ENCODE data around the gene CSKMT. TPM values are rescaled to one million over a fixed set of nuclear protein-coding genes. Genes with fewer than 3 reads are reported as not detected.

The CSKMT gene
- total RNA-seq, 1 experiment from 2014 or later = 49.2 TPM

DNA sequence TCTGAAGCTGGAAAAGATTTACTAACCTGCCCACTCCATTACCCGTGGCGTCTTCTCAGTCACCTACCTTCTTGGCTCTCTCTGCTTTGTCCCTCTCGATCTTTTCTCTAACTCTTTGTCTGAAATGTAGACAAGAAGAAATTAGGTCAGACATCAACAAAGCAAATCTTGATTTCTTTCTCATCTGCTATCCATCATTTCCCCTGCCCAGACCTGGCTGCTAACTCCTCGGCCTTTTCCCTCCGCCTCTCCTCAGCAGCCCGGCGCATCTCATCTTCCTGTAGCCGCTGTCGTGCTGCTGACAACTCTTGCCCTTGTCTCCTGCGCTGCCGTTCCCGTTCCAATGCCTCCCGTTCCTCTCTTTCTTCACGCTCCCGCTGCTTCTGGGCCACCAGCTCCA is 12.6 kb downstream of the CSKMT start:
- peaks cover 8% of the 10 kb centered on the region for H3K23me2 ChIP-seq (ENCODE audit: insufficient read length, low read depth, low read length, poor library complexity, severe bottlenecking)
- no peaks in the 10 kb centered on the region for H3K4me1 ChIP-seq (ENCODE audit: insufficient read depth, low read length)
- H2BK120ac ChIP-seq (ENCODE audit: low read depth, low read length, poor library complexity, severe bottlenecking) = no peak overlapping the region
- no peak overlapping the region for H3T11ph ChIP-seq (ENCODE audit: low read length)
- H4K91ac ChIP-seq (ENCODE audit: insufficient read length, low read depth, low read length) = no peak overlapping the region
- H3K4me2 ChIP-seq (ENCODE audit: insufficient read depth, insufficient read length, low read length) = peak overlapping the region; percentile 79
- no peaks in the 10 kb centered on the region for H4K20me1 ChIP-seq (ENCODE audit: control insufficient read depth, insufficient read depth, insufficient read length)
- peaks cover 17 to 24% of the 10 kb centered on the region in 2 experiments for H3K4me1 Mint-ChIP-seq
- TF ChIP-seq, protein P1, sequence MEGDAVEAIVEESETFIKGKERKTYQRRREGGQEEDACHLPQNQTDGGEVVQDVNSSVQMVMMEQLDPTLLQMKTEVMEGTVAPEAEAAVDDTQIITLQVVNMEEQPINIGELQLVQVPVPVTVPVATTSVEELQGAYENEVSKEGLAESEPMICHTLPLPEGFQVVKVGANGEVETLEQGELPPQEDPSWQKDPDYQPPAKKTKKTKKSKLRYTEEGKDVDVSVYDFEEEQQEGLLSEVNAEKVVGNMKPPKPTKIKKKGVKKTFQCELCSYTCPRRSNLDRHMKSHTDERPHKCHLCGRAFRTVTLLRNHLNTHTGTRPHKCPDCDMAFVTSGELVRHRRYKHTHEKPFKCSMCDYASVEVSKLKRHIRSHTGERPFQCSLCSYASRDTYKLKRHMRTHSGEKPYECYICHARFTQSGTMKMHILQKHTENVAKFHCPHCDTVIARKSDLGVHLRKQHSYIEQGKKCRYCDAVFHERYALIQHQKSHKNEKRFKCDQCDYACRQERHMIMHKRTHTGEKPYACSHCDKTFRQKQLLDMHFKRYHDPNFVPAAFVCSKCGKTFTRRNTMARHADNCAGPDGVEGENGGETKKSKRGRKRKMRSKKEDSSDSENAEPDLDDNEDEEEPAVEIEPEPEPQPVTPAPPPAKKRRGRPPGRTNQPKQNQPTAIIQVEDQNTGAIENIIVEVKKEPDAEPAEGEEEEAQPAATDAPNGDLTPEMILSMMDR (conservative IDR thresholded peaks at IDR 0.05) = no peak
- H3K27ac ChIP-seq (ENCODE audit: insufficient read length, low read depth, low read length) = no peak overlapping the region
- H3K4me3 Mint-ChIP-seq = peak overlapping the region; percentile 85 to 92
- no peak overlapping the region for H3K18ac ChIP-seq (ENCODE audit: insufficient read length, low read depth, low read length)
- no peak overlapping the region for H2AK5ac ChIP-seq (ENCODE audit: insufficient read length, low read length)
- no peak overlapping the region for H2BK15ac ChIP-seq (ENCODE audit: low read depth, low read length)
- no peak overlapping the region for H4K8ac ChIP-seq (replicated peaks; ENCODE audit: insufficient read length, low read depth, low read length)
- H3K9ac ChIP-seq (ENCODE audit: extremely low read depth, insufficient read length, low read length) = no peak overlapping the region
- no peaks in the 10 kb centered on the region for H3K27me3 ChIP-seq (ENCODE audit: insufficient read depth, low read length)
- H3K36me3 Mint-ChIP-seq (ENCODE audit: insufficient read depth in 1 of 3, low read depth in 3 of 3) = peaks cover 17 to 46% (median 44%) of the 10 kb centered on the region in 3 experiments; a peak in 6 of 7 replicates
- no CpG with 5 or more reads among the region's 15 CpGs for WGBS (ENCODE audit: extremely low coverage, insufficient read length, low lambda C conversion rate)
- 0 out of 5 replicates have a peak, but pooled peaks cover 0 to 2% of the 10 kb centered on the region in 2 experiments for H3K9me3 Mint-ChIP-seq
- no peak overlapping the region for H2BK12ac ChIP-seq (ENCODE audit: insufficient read length, low read depth, low read length)
- no peak overlapping the region for H3K56ac ChIP-seq (ENCODE audit: insufficient read length, low read depth, low read length)
- H2BK5ac ChIP-seq (ENCODE audit: insufficient read length, low read length) = no peak overlapping the region
- no peaks in the 10 kb centered on the region for H3K79me1 ChIP-seq (ENCODE audit: insufficient read depth, low read depth, low read length, poor library complexity, severe bottlenecking)
- H3K14ac ChIP-seq (ENCODE audit: insufficient read depth, low read length) = no peak overlapping the region
- H3K4ac ChIP-seq (ENCODE audit: low read depth, low read length) = no peak overlapping the region
- H2AFZ ChIP-seq (ENCODE audit: low read length) = no peak overlapping the region
- H2BK20ac ChIP-seq (ENCODE audit: low read depth, low read length, poor library complexity, severe bottlenecking) = no peak overlapping the region
- H3K27ac Mint-ChIP-seq = peak overlapping the region; percentile 22 to 72 (median 37); a peak in 4 of 7 replicates
- H3K79me2 ChIP-seq (ENCODE audit: insufficient read depth, low read length) = no peaks in the 10 kb centered on the region
- no peak overlapping the region for H4K5ac ChIP-seq (ENCODE audit: insufficient read length, low read depth, low read length)
- no peaks in the 10 kb centered on the region for H3K27me3 Mint-ChIP-seq (ENCODE audit: low read depth)
- no peak overlapping the region for H3K23ac ChIP-seq (ENCODE audit: insufficient read length, low read depth, low read length)
- no peaks in the 10 kb centered on the region for H3K9me3 ChIP-seq (ENCODE audit: control insufficient read depth, low read depth, low read length)
- DNase-seq = no peak
